Common myeloid progenitor, CD34-positive (primary cell): ENCODE results near the gene ZNF43.

ENCODE experiments used
- CTCF ChIA-PET: fragments of 350-600 bp; sonication (Branson Sonifier 250); formaldehyde crosslinking; loops from one replicate; lab custom pipeline; 2021; ENCODE audit warnings: antibody characterized with exemption; lab: Charles Lee
- POLR2A ChIA-PET: fragments of 350-600 bp; sonication (Branson Sonifier 250); formaldehyde crosslinking; loops from one replicate; lab custom pipeline; 2021; ENCODE audit warnings: antibody characterized with exemption; lab: Charles Lee
- DNase-seq, 3 donors: peaks; one replicate each; pipeline versions ENCODE4 v3.0.0 to v3.0.0-alpha.2; 2013
- H3K27ac ChIP-seq, 2 experiments: 1 replicate in 1 of 2; 2 replicates in 1 of 2; pipeline ENCODE4 v1.7.0; 2013; ENCODE audit warnings: inconsistent platforms in 2 of 2, low read length in 2 of 2, mild to moderate bottlenecking in 2 of 2, low read depth in 1 of 2, moderate library complexity in 1 of 2; ENCODE audit not compliant: severe bottlenecking in 2 of 2, insufficient read depth in 1 of 2, poor library complexity in 1 of 2
- H3K27me3 ChIP-seq, 5 experiments: replicated peaks in 2 of 5; 1 replicate in 3 of 5; 2 replicates in 2 of 5; pipeline versions ENCODE4 v1.6.1 to v1.7.0; 2013; ENCODE audit warnings: low read length in 4 of 5, mild to moderate bottlenecking in 2 of 5, moderate library complexity in 2 of 5, inconsistent platforms in 1 of 5; ENCODE audit not compliant: insufficient read depth in 5 of 5, control insufficient read depth in 4 of 5
- H3K36me3 ChIP-seq, 4 experiments: 1 replicate in 2 of 4; 2 replicates in 2 of 4; pipeline versions ENCODE4 v1.6.1 to v1.7.0; 2013; ENCODE audit warnings: low read length in 3 of 4, control low read depth in 1 of 4, mild to moderate bottlenecking in 1 of 4; ENCODE audit not compliant: control insufficient read depth in 4 of 4, insufficient read depth in 4 of 4
- H3K4me1 ChIP-seq, 4 experiments: 1 replicate in 3 of 4; 2 replicates in 1 of 4; pipeline versions ENCODE4 v1.6.1 to v1.7.1; 2013; ENCODE audit warnings: low read length in 3 of 4, mild to moderate bottlenecking in 3 of 4, control low read depth in 1 of 4, inconsistent platforms in 1 of 4, moderate library complexity in 1 of 4; ENCODE audit not compliant: control insufficient read depth in 4 of 4, insufficient read depth in 4 of 4; ENCODE audit errors: control extremely low read depth in 1 of 4
- H3K4me3 ChIP-seq, 7 experiments: 1 replicate in 4 of 7; 2 replicates in 3 of 7; pipeline versions ENCODE4 v1.5.1 to v1.7.0; 2013; ENCODE audit warnings: mild to moderate bottlenecking in 7 of 7, low read length in 6 of 7, moderate library complexity in 6 of 7, inconsistent platforms in 2 of 7, low read depth in 2 of 7, control low read depth in 1 of 7; ENCODE audit not compliant: insufficient read depth in 4 of 7, control insufficient read depth in 1 of 7; ENCODE audit errors: extremely low read depth in 1 of 7
- H3K9me3 ChIP-seq, 5 experiments: 1 replicate in 4 of 5; 2 replicates in 1 of 5; pipeline versions ENCODE4 v1.6.1 to v1.7.1; 2013; ENCODE audit warnings: low read length in 4 of 5, mild to moderate bottlenecking in 2 of 5, inconsistent platforms in 1 of 5, low read depth in 1 of 5, moderate library complexity in 1 of 5; ENCODE audit not compliant: control insufficient read depth in 4 of 5, insufficient read depth in 2 of 5; ENCODE audit errors: control extremely low read depth in 1 of 5
- WGBS: methylation state at CpG from one replicate; pipeline ENCODE4 v1.1.5; 2013; ENCODE audit not compliant: insufficient coverage; 5-methylcytosine and 5-hydroxymethylcytosine counted together

Gene ZNF43

GRCh38 chr19:21841488-21842097, 5.6 kb upstream of the ZNF43 start:
- peaks cover 0 to 3% (median 1%) of the 10 kb centered on the region in 4 experiments for H3K4me1 ChIP-seq
- ChIA-PET POLR2A (no interaction called here), CTCF (no interaction called here)
- H3K27me3 ChIP-seq, result no peaks in the 10 kb centered on the region
- peaks cover 24 to 77% (median 57%) of the 10 kb centered on the region in 4 experiments for H3K36me3 ChIP-seq
- H3K4me3 ChIP-seq, result no peak overlapping the region
- H3K27ac ChIP-seq, result no peak overlapping the region
- 100% methylated on average over 1 of the region's 1 CpG for WGBS
- no peak for DNase-seq
- no peaks in the 10 kb centered on the region for H3K9me3 ChIP-seq

- WGBS, result 96% methylated on average over 5 of the region's 5 CpGs
- CTCF ChIA-PET, result no interaction called here
- POLR2A ChIA-PET, result no interaction called here
- no peak overlapping the region for H3K4me3 ChIP-seq
- no peak overlapping the region for H3K27ac ChIP-seq
- H3K4me1 ChIP-seq, result peaks cover 0 to 6% (median 6%) of the 10 kb centered on the region in 4 experiments
- H3K27me3 ChIP-seq, result no peaks in the 10 kb centered on the region
- H3K36me3 ChIP-seq, result peaks cover 24 to 72% (median 55%) of the 10 kb centered on the region in 4 experiments
- DNase-seq, result no peak
- H3K9me3 ChIP-seq, result no peaks in the 10 kb centered on the region
These were observed 5.1 kb upstream of the ZNF43 start for GRCh38 chr19:21841081-21841480.

GRCh38 chr19:21839976-21840375, 4.0 kb upstream of the ZNF43 start:
- POLR2A ChIA-PET, result no interaction called here
- Histone ChIP-seq H3K9me3 (no peaks in the 10 kb centered on the region), H3K4me1 (peaks cover 0 to 11% (median 6%) of the 10 kb centered on the region in 4 experiments), H3K36me3 (peaks cover 21 to 63% (median 48%) of the 10 kb centered on the region in 4 experiments), H3K27ac (no peak overlapping the region), H3K4me3 (no peak overlapping the region), H3K27me3 (no peaks in the 10 kb centered on the region)
- CTCF ChIA-PET, result no interaction called here
- 100% methylated on average over 1 of the region's 1 CpG for WGBS
- DNase-seq, result no peak

GRCh38 chr19:21838646-21839045, 2.7 kb upstream of the ZNF43 start:
- Histone ChIP-seq H3K36me3 (peaks cover 20 to 55% (median 42%) of the 10 kb centered on the region in 4 experiments), H3K4me3 (no peak overlapping the region), H3K9me3 (peaks cover 0 to 8% (median 0%) of the 10 kb centered on the region in 5 experiments), H3K4me1 (peaks cover 0 to 11% (median 6%) of the 10 kb centered on the region in 4 experiments), H3K27me3 (no peaks in the 10 kb centered on the region), H3K27ac (no peak overlapping the region)
- POLR2A ChIA-PET, result no interaction called here
- no peak for DNase-seq
- CTCF ChIA-PET, result interaction anchor here (1.2 kb wide), 1 partner anchor 11 kb away, joined by 3 read pairs; no protein-coding TSS in a partner anchor
- WGBS, result 100% methylated on average over 1 of the region's 4 CpGs

GRCh38 chr19:21835429-21835809, 563 bp downstream of the ZNF43 start:
- Histone ChIP-seq H3K4me3 (peak overlapping the region; percentile 81 to 94 (median 87)), H3K27me3 (no peaks in the 10 kb centered on the region), H3K4me1 (peaks cover 0 to 11% (median 6%) of the 10 kb centered on the region in 4 experiments), H3K9me3 (peaks cover 7 to 21% (median 18%) of the 10 kb centered on the region in 5 experiments), H3K27ac (peak overlapping the region; percentile 90 to 92), H3K36me3 (peaks cover 14 to 35% (median 21%) of the 10 kb centered on the region in 4 experiments)
- DNase-seq, result no peak
- ChIA-PET POLR2A (interaction anchor here (0.6 to 1.8 kb wide), 4 partner anchors 9 to 507 kb away, joined by 4 to 12 read pairs (median 8); partner anchors contain the start of genes ZNF100 and ZNF708), CTCF (interaction anchor here (0.6 to 1.6 kb wide), 3 partner anchors 11 to 633 kb away, joined by 3 read pairs; no protein-coding TSS in a partner anchor)
- 4% methylated on average over 17 of the region's 23 CpGs for whole genome bisulfite sequencing

GRCh38 chr19:21833733-21834132, 2.2 kb downstream of the ZNF43 start:
- WGBS, result 99% methylated on average over 10 of the region's 10 CpGs
- H3K27ac ChIP-seq, result no peak overlapping the region
- peak overlapping the region in 1 of 7 experiments; percentile 17 for H3K4me3 ChIP-seq
- no peak for DNase-seq
- CTCF ChIA-PET, result no interaction called here
- no peaks in the 10 kb centered on the region for H3K27me3 ChIP-seq
- POLR2A ChIA-PET, result no interaction called here
- H3K9me3 ChIP-seq, result peaks cover 10 to 33% (median 26%) of the 10 kb centered on the region in 5 experiments
- H3K4me1 ChIP-seq, result peaks cover 0 to 11% (median 4%) of the 10 kb centered on the region in 4 experiments
- H3K36me3 ChIP-seq, result peaks cover 8 to 32% (median 15%) of the 10 kb centered on the region in 4 experiments

GRCh38 chr19:21824679-21825078, 11.3 kb downstream of the ZNF43 start:
- peaks cover 17 to 70% (median 41%) of the 10 kb centered on the region in 4 experiments for H3K36me3 ChIP-seq
- 100% methylated on average over 1 of the region's 1 CpG for WGBS
- DNase-seq, result no peak
- H3K4me1 ChIP-seq, result no peaks in the 10 kb centered on the region
- H3K27ac ChIP-seq, result no peak overlapping the region
- no peak overlapping the region for H3K4me3 ChIP-seq
- H3K27me3 ChIP-seq, result no peaks in the 10 kb centered on the region
- peaks cover 2 to 86% (median 50%) of the 10 kb centered on the region in 5 experiments for H3K9me3 ChIP-seq
- POLR2A ChIA-PET, result no interaction called here
- CTCF ChIA-PET, result no interaction called here
